Limb (tissue), 2 donors: ENCODE data around the gene SLC6A4.
"Not testable (repeated sequence)": the region's sequence is repeated elsewhere in the genome, so short reads cannot be mapped to it uniquely, and the experiment has no call there.

ENCODE experiments used
- DNase-seq, 2 donors: peaks; one replicate each; pipeline ENCODE4 v3.0.0-alpha.2; 2016; ENCODE audit errors: extremely low spot score in 2 of 2

The SLC6A4 gene

GRCh38 chr17:30219833-30220232 lies 15.7 kb downstream of the SLC6A4 start:
- no peak for DNase-seq

- DNase-seq: no peak
These were observed 16.2 kb downstream of the SLC6A4 start for GRCh38 chr17:30219315-30219714.

GRCh38 chr17:30218799-30219198 lies 16.7 kb downstream of the SLC6A4 start:
- DNase-seq: no peak

- DNase-seq: no peak
These were observed 17.7 kb downstream of the SLC6A4 start for GRCh38 chr17:30217746-30218245.

- DNase-seq: no peak
These were observed 18.4 kb downstream of the SLC6A4 start for GRCh38 chr17:30217054-30217453.

- DNase-seq: no peak
These were observed 22.7 kb downstream of the SLC6A4 start for GRCh38 chr17:30212750-30213149.

GRCh38 chr17:30211371-30211770 lies 24.1 kb downstream of the SLC6A4 start:
- no peak for DNase-seq

GRCh38 chr17:30210901-30211300 lies 24.6 kb downstream of the SLC6A4 start:
- no peak for DNase-seq

- no peak for DNase-seq
These were observed 25.1 kb downstream of the SLC6A4 start for GRCh38 chr17:30210366-30210765.

- no peak for DNase-seq
These were observed 25.6 kb downstream of the SLC6A4 start for GRCh38 chr17:30209930-30210329.

GRCh38 chr17:30208214-30208613 lies 27.3 kb downstream of the SLC6A4 start:
- no peak for DNase-seq

- no peak for DNase-seq
These were observed 27.8 kb downstream of the SLC6A4 start for GRCh38 chr17:30207655-30208054.

GRCh38 chr17:30203471-30203981 lies 32.0 kb downstream of the SLC6A4 start:
- no peak for DNase-seq

- DNase-seq: not testable (repeated sequence)
These were observed 34.8 kb downstream of the SLC6A4 start for GRCh38 chr17:30200656-30201055.

- DNase-seq: no peak
These were observed 35.4 kb downstream of the SLC6A4 start for GRCh38 chr17:30200106-30200505.

- no peak for DNase-seq
These were observed 35.9 kb downstream of the SLC6A4 start for GRCh38 chr17:30199600-30199999.

GRCh38 chr17:30197416-30197815 lies 38.1 kb downstream of the SLC6A4 start:
- no peak for DNase-seq

- DNase-seq: no peak
These were observed 39.0 kb downstream of the SLC6A4 start for GRCh38 chr17:30196504-30196903.

- DNase-seq: no peak
These were observed 44.4 kb downstream of the SLC6A4 start for GRCh38 chr17:30191072-30191471.

- DNase-seq: no peak
These were observed 47.1 kb downstream of the SLC6A4 start for GRCh38 chr17:30188211-30188939.

- DNase-seq: no peak
These were observed 47.9 kb downstream of the SLC6A4 start for GRCh38 chr17:30187573-30187972.

GRCh38 chr17:30186761-30187160 lies 48.7 kb downstream of the SLC6A4 start:
- no peak for DNase-seq

- DNase-seq: no peak
These were observed 58.6 kb downstream of the SLC6A4 start for GRCh38 chr17:30176855-30177254.
